ENCODE results near the gene NPHP1. TPM values are rescaled to one million over a fixed set of nuclear protein-coding genes. Genes with fewer than 3 reads are reported as not detected.
"Not testable (repeated sequence)": the region's sequence is repeated elsewhere in the genome, so short reads cannot be mapped to it uniquely, and the experiment has no call there.

Gene NPHP1
- total and polyA plus RNA-seq, 2 donors (not counting 3 experiments of a cell fraction or from before 2014, with no cell fraction given) = 2.3 to 5.9 TPM

- H4K20me1 ChIP-seq (replicated peaks; ENCODE audit: control insufficient read depth, extremely low read depth, insufficient read depth, low read length); H3K9ac ChIP-seq (replicated peaks; ENCODE audit: extremely low read depth, insufficient read depth, low read length); H3K4me2 ChIP-seq (ENCODE audit: insufficient read depth, low read length); H3K9me1 ChIP-seq (replicated peaks; ENCODE audit: control insufficient read depth, extremely low read depth, insufficient read depth, low read length); intact Hi-C loops (cut with micrococcal nuclease); H3K27me3 ChIP-seq (ENCODE audit: control insufficient read depth in 2 of 2, insufficient read depth in 2 of 2, low read length in 2 of 2); CTCF ChIA-PET; POLR2A ChIA-PET; H3K79me2 ChIP-seq (ENCODE audit: control insufficient read depth, insufficient read depth, low read length); H2AFZ ChIP-seq (ENCODE audit: low read depth, low read length); dilution Hi-C loops (cut with MboI; ENCODE audit: extremely low pct_ligation_motif_present, low sequenced_read_pairs); H3K4me3 ChIP-seq (replicated peaks in 1 of 3; ENCODE audit: insufficient read depth in 1 of 3, low read depth in 1 of 3, low read length in 3 of 3); BruUV-seq (replicated peaks); H3K9me3 ChIP-seq (replicated peaks; ENCODE audit: control insufficient read depth, insufficient read depth, low read length); DNase-seq (ENCODE audit: low read depth, low spot score); H3K36me3 ChIP-seq (ENCODE audit: control insufficient read depth in 2 of 2, extremely low read depth in 1 of 2, insufficient read depth in 2 of 2, low read length in 2 of 2); H3K4me1 ChIP-seq (ENCODE audit: control insufficient read depth, extremely low read depth, insufficient read depth, low read length); H3K27ac ChIP-seq (ENCODE audit: insufficient read depth, low read depth, low read length): not testable (repeated sequence)
- FAIRE-seq = peak; percentile 75
Measured at GRCh38 chr2:110075896-110076295, 128.9 kb downstream of the NPHP1 start.

Small RNAs within 50 kb of the gene (microRNA-seq; reads per million reads assigned to microRNA genes)
- gene MIR4436B1 (ENCODE audit: borderline number of aligned reads, borderline replicate concordance) = not detected

Small RNAs within 50 kb of the gene (small RNA-seq; reads per million reads assigned to genes)
- not detected for gene MIR4436B1 (ENCODE audit: insufficient read depth, insufficient read length, low read depth, low replicate concordance)

Other genes with a start within 250 kb of the NPHP1 start
- gene MALL, start 89.2 kb downstream of the NPHP1 start, total RNA-seq = 104 and 114 TPM in 2 replicates
- 26.3 and 31.5 TPM in 2 replicates for gene MALL, start 89.2 kb downstream of the NPHP1 start, polyA plus RNA-seq
- gene MTLN, start 7.5 kb upstream of the NPHP1 start, total RNA-seq = 25.5 and 34.4 TPM in 2 replicates
- 46.0 and 63.2 TPM in 2 replicates for gene MTLN, start 7.5 kb upstream of the NPHP1 start, polyA plus RNA-seq